PC-9 (cell line): ENCODE results near the gene TLCD3A.

Source experiments
- EZH2 ChIP-seq: fragments of 200-600 bp; sonication (generic); IDR thresholded peaks from 2 replicates; pipeline ENCODE4 v1.8.0; 2017; ENCODE audit warnings: antibody characterized with exemption, low read depth
- TF ChIP-seq, protein P1 (sequence below): fragments of 200-600 bp; sonication (generic); conservative IDR thresholded peaks from 2 replicates; pipeline ENCODE4 v1.6.1; 2017; ENCODE audit warnings: mixed run types, antibody characterized with exemption, mild to moderate bottlenecking, moderate library complexity

GRCh38 chr17:750431-751037 lies 18.1 kb downstream of the TLCD3A start:
- TF ChIP-seq EZH2: no peak
- TF ChIP-seq, protein P1, sequence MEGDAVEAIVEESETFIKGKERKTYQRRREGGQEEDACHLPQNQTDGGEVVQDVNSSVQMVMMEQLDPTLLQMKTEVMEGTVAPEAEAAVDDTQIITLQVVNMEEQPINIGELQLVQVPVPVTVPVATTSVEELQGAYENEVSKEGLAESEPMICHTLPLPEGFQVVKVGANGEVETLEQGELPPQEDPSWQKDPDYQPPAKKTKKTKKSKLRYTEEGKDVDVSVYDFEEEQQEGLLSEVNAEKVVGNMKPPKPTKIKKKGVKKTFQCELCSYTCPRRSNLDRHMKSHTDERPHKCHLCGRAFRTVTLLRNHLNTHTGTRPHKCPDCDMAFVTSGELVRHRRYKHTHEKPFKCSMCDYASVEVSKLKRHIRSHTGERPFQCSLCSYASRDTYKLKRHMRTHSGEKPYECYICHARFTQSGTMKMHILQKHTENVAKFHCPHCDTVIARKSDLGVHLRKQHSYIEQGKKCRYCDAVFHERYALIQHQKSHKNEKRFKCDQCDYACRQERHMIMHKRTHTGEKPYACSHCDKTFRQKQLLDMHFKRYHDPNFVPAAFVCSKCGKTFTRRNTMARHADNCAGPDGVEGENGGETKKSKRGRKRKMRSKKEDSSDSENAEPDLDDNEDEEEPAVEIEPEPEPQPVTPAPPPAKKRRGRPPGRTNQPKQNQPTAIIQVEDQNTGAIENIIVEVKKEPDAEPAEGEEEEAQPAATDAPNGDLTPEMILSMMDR: no peak
